Upper lobe of right lung (tissue), 1 donor: ENCODE results near the gene DNMT3B. TPM values are rescaled to one million over a fixed set of nuclear protein-coding genes. Genes with fewer than 3 reads are reported as not detected.
A peak's percentile ranks its signal among the peaks of the same experiment; 100 is the strongest.

Experiments
- ATAC-seq: fragments of 200-7000 bp; cut with Tn5 transposase; one replicate; pipeline ENCODE4 v1.9.1; 2020; ENCODE audit warnings: mild to moderate bottlenecking, moderate library complexity
- DNase-seq: peaks from one replicate; pipeline ENCODE4 v3.0.0-alpha.2; 2020
- H3K27ac ChIP-seq: fragments of 200-600 bp; one replicate; pipeline ENCODE4 v1.8.0; 2022
- H3K27me3 ChIP-seq: fragments of 200-600 bp; one replicate; pipeline ENCODE4 v1.8.0; 2022; ENCODE audit warnings: mild to moderate bottlenecking
- H3K36me3 ChIP-seq: fragments of 200-600 bp; one replicate; pipeline ENCODE4 v1.8.0; 2022
- H3K4me1 ChIP-seq: fragments of 200-600 bp; one replicate; pipeline ENCODE4 v1.8.0; 2022
- H3K4me3 ChIP-seq: fragments of 200-600 bp; one replicate; pipeline ENCODE4 v1.8.0; 2022; ENCODE audit warnings: mild to moderate bottlenecking
- H3K9me3 ChIP-seq: fragments of 200-600 bp; one replicate; pipeline ENCODE4 v1.8.0; 2022
- CTCF ChIP-seq: fragments of 200-600 bp; IDR thresholded peaks from one replicate; pipeline ENCODE4 v1.8.0; 2022; ENCODE audit warnings: antibody characterized with exemption
- intact Hi-C: fragments of 100-400 bp; cut with DNase I; formaldehyde crosslinking; loops from one replicate; pipeline ENCODE4 v1.11.0; 2022
- total RNA-seq: library from RNA; stranded (reverse); fragmentation: NEBNext Ultra II Directional; extraction: Animal tissue kit (Norgen Biotek cat#: 25700); gene quantifications from one replicate; pipeline ENCODE4 v1.2.1, GENCODE V29; 2021
- donor health status: DM: no; HTN: yes; CAD: no; lungs with severe emphysema.

The DNMT3B gene
- total RNA-seq, 1 donor from 2014 or later: 0.84 TPM

GRCh38 chr20:32839227-32839981 lies 77.2 kb downstream of the DNMT3B start:
- TF ChIP-seq CTCF: no peak
- H3K27ac ChIP-seq: no peak overlapping the region
- no peaks in the 10 kb centered on the region for H3K9me3 ChIP-seq
- ATAC-seq (no peak), DNase-seq (no peak)
- no peak overlapping the region for H3K4me3 ChIP-seq
- intact Hi-C loops: no loop called here
- H3K36me3 ChIP-seq: peaks cover 95% of the 10 kb centered on the region
- no peaks in the 10 kb centered on the region for H3K4me1 ChIP-seq
- no peaks in the 10 kb centered on the region for H3K27me3 ChIP-seq

GRCh38 chr20:32839982-32840285 lies 77.7 kb downstream of the DNMT3B start:
- H3K4me1 ChIP-seq: no peaks in the 10 kb centered on the region
- no peaks in the 10 kb centered on the region for H3K27me3 ChIP-seq
- TF ChIP-seq CTCF: no peak
- intact Hi-C loops: no loop called here
- H3K9me3 ChIP-seq: no peaks in the 10 kb centered on the region
- H3K36me3 ChIP-seq: peaks cover 95% of the 10 kb centered on the region
- ATAC-seq (no peak), DNase-seq (no peak)
- H3K27ac ChIP-seq: no peak overlapping the region
- no peak overlapping the region for H3K4me3 ChIP-seq

- intact Hi-C loops: no loop called here
- DNase-seq: no peak
These were observed 79.0 kb downstream of the DNMT3B start for GRCh38 chr20:32841174-32841573.

GRCh38 chr20:32841632-32842031 lies 79.4 kb downstream of the DNMT3B start:
- Histone ChIP-seq H3K9me3 (no peaks in the 10 kb centered on the region), H3K4me1 (no peaks in the 10 kb centered on the region), H3K4me3 (no peak overlapping the region), H3K27me3 (no peaks in the 10 kb centered on the region), H3K36me3 (peaks cover 97% of the 10 kb centered on the region), H3K27ac (no peak overlapping the region)
- DNase-seq (no peak), ATAC-seq (no peak)
- intact Hi-C loops: no loop called here
- no peak for TF ChIP-seq CTCF

More at GRCh38 chr20:32841174-32841573, 79.0 kb downstream of the DNMT3B start:
- Histone ChIP-seq H3K36me3 (peaks cover 97% of the 10 kb centered on the region), H3K4me1 (no peaks in the 10 kb centered on the region), H3K4me3 (no peak overlapping the region), H3K9me3 (no peaks in the 10 kb centered on the region), H3K27ac (no peak overlapping the region), H3K27me3 (no peaks in the 10 kb centered on the region)
- no peak for TF ChIP-seq CTCF
- peak; percentile 38 for ATAC-seq

- no peaks in the 10 kb centered on the region for H3K4me1 ChIP-seq
- no peaks in the 10 kb centered on the region for H3K9me3 ChIP-seq
- DNase-seq (no peak), ATAC-seq (no peak)
- no peak overlapping the region for H3K27ac ChIP-seq
- no peak for TF ChIP-seq CTCF
- H3K27me3 ChIP-seq: no peaks in the 10 kb centered on the region
- no peak overlapping the region for H3K4me3 ChIP-seq
- peaks cover 97% of the 10 kb centered on the region for H3K36me3 ChIP-seq
- intact Hi-C loops: no loop called here
These were observed 80.7 kb downstream of the DNMT3B start for GRCh38 chr20:32842688-32843524.
